A673 (cell line): ENCODE measurements around the gene TANC1. TPM values are rescaled to one million over a fixed set of nuclear protein-coding genes. Genes with fewer than 3 reads are reported as not detected.

Source experiments
- BruUV-seq: library from RNA; stranded (reverse); fragments of 400-500 nt; replicated peaks from 2 replicates; lab custom pipeline; 2021; lab: Mats Ljungman, UMichigan
- CTCF ChIA-PET: fragments of 300-600 bp; sonication (Branson Sonifier 250); formaldehyde crosslinking; loops from one replicate; lab custom pipeline; 2022; ENCODE audit warnings: antibody characterized with exemption; lab: Charles Lee
- POLR2A ChIA-PET: fragments of 300-600 bp; sonication (Branson Sonifier 250); formaldehyde crosslinking; loops from one replicate; lab custom pipeline; 2022; ENCODE audit warnings: antibody characterized with exemption; ENCODE audit not compliant: low non-redundant PET; lab: Charles Lee
- DNase-seq: peaks from one replicate; pipeline ENCODE4 v3.0.0-alpha.2; 2015; ENCODE audit warnings: low spot score
- H3K27ac ChIP-seq: fragments of 200-600 bp; sonication (generic); 2 replicates; pipeline ENCODE4 v1.5.1; 2016; ENCODE audit warnings: mixed run types, low read depth, mild to moderate bottlenecking, mixed read lengths, antibody characterized with exemption, low read length; ENCODE audit not compliant: poor library complexity, severe bottlenecking
- H3K27me3 ChIP-seq: fragments of 200-600 bp; sonication (generic); replicated peaks from 2 replicates; pipeline ENCODE4 v1.6.1; 2017; ENCODE audit warnings: mixed run types, low read depth, mild to moderate bottlenecking, mixed read lengths, antibody characterized with exemption, low read length; ENCODE audit not compliant: insufficient read depth, poor library complexity
- H3K36me3 ChIP-seq: fragments of 200-600 bp; sonication (generic); 2 replicates; pipeline ENCODE4 v1.6.1; 2016; ENCODE audit warnings: mixed run types, mild to moderate bottlenecking, mixed read lengths, antibody characterized with exemption, low read length; ENCODE audit not compliant: insufficient read depth, poor library complexity, severe bottlenecking
- H3K4me1 ChIP-seq: fragments of 200-600 bp; sonication (generic); 2 replicates; pipeline ENCODE4 v1.6.1; 2017; ENCODE audit warnings: mixed run types, mild to moderate bottlenecking, mixed read lengths, antibody characterized with exemption, low read length; ENCODE audit not compliant: insufficient read depth, poor library complexity, severe bottlenecking
- H3K4me3 ChIP-seq: fragments of 200-600 bp; sonication (generic); 2 replicates; pipeline ENCODE4 v1.5.1; 2016; ENCODE audit warnings: low read depth, mixed run types, mild to moderate bottlenecking, mixed read lengths, low read length; ENCODE audit not compliant: poor library complexity, severe bottlenecking
- H3K9me3 ChIP-seq: fragments of 200-600 bp; sonication (generic); 2 replicates; pipeline ENCODE4 v1.6.1; 2016; ENCODE audit warnings: mixed run types, low read depth, mild to moderate bottlenecking, mixed read lengths, antibody characterized with exemption, low read length; ENCODE audit not compliant: poor library complexity, severe bottlenecking
- CTCF ChIP-seq: fragments of 300-800, 200-600 bp; sonication (generic); conservative IDR thresholded peaks from 2 replicates; pipeline ENCODE4 v1.5.1; 2017; ENCODE audit warnings: low read depth, mild to moderate bottlenecking, antibody characterized with exemption, low read length, moderate library complexity, mixed read lengths
- EZH2 ChIP-seq: fragments of 200-600 bp; sonication (generic); IDR thresholded peaks from 2 replicates; pipeline ENCODE4 v1.6.1; 2017; ENCODE audit warnings: borderline replicate concordance, low read depth, mild to moderate bottlenecking, mixed read lengths, antibody characterized with exemption, low read length; ENCODE audit not compliant: poor library complexity, severe bottlenecking
- intact Hi-C: fragments of 100-400 bp; cut with micrococcal nuclease; formaldehyde crosslinking; loops from one replicate; pipeline ENCODE4 v1.10.0; 2022; ENCODE audit not compliant: unreplicated experiment
- total RNA-seq: library from RNA; stranded (reverse); gene quantifications from 2 replicates; pipeline ENCODE4 v1.2.3, GENCODE V29; 2021

The TANC1 gene
- total RNA-seq, 1 experiment from 2014 or later: 9.0 TPM

GRCh38 chr2:159117658-159118057, 149.2 kb downstream of the TANC1 start:
- ChIA-PET CTCF (no interaction called here), POLR2A (no interaction called here)
- BruUV-seq: no TSS peak
- Histone ChIP-seq H3K27me3 (no peaks in the 10 kb centered on the region), H3K9me3 (no peaks in the 10 kb centered on the region), H3K4me1 (no peaks in the 10 kb centered on the region), H3K36me3 (no peaks in the 10 kb centered on the region), H3K27ac (no peak overlapping the region), H3K4me3 (no peak overlapping the region)
- intact Hi-C loops: loop anchor here (1.0 to 2.0 kb wide), 2 partner anchors 81 to 216 kb away; no protein-coding TSS in a partner anchor
- no peak for DNase-seq
- no peak for TF ChIP-seq EZH2
- no peak for TF ChIP-seq CTCF

- Histone ChIP-seq H3K4me3 (no peak overlapping the region), H3K9me3 (no peaks in the 10 kb centered on the region), H3K4me1 (no peaks in the 10 kb centered on the region), H3K27ac (no peak overlapping the region), H3K27me3 (no peaks in the 10 kb centered on the region), H3K36me3 (no peaks in the 10 kb centered on the region)
- intact Hi-C loops: loop anchor here (1.0 to 2.0 kb wide), 2 partner anchors 81 to 217 kb away; no protein-coding TSS in a partner anchor
- ChIA-PET CTCF (interaction anchor here (0.5 to 1.1 kb wide), 8 partner anchors 17 to 594 kb away, joined by 3 to 10 read pairs (median 3); partner anchors contain the start of gene MARCHF7), POLR2A (no interaction called here)
- no peak for TF ChIP-seq EZH2
- TF ChIP-seq CTCF: peak; percentile 94
- DNase-seq: peak; percentile 84
- no TSS peak for BruUV-seq
Measured at GRCh38 chr2:159118115-159118858, 149.8 kb downstream of the TANC1 start.

GRCh38 chr2:159118859-159119500, 150.5 kb downstream of the TANC1 start:
- no TSS peak for BruUV-seq
- Histone ChIP-seq H3K4me3 (no peak overlapping the region), H3K4me1 (no peaks in the 10 kb centered on the region), H3K9me3 (no peaks in the 10 kb centered on the region), H3K27ac (no peak overlapping the region), H3K27me3 (no peaks in the 10 kb centered on the region), H3K36me3 (no peaks in the 10 kb centered on the region)
- DNase-seq: no peak
- ChIA-PET CTCF (interaction anchor here (0.5 to 1.1 kb wide), 9 partner anchors 16 to 593 kb away, joined by 3 to 10 read pairs (median 3); partner anchors contain the start of gene MARCHF7), POLR2A (no interaction called here)
- intact Hi-C loops: loop anchor here (1.0 to 2.0 kb wide), 2 partner anchors 82 to 218 kb away; no protein-coding TSS in a partner anchor
- TF ChIP-seq CTCF: 0 out of 2 replicates have a peak, but pooled peaks have one; percentile 1
- no peak for TF ChIP-seq EZH2
